ENCODE measurements around the gene FIP1L1. TPM values are rescaled to one million over a fixed set of nuclear protein-coding genes. Genes with fewer than 3 reads are reported as not detected.
"Not testable (repeated sequence)": the region's sequence is repeated elsewhere in the genome, so short reads cannot be mapped to it uniquely, and the experiment has no call there.

The FIP1L1 gene
- total RNA-seq, 1 experiment from 2014 or later, result 41.0 TPM

GRCh38 chr4:53431052-53431451 is 53.6 kb downstream of the FIP1L1 start:
- no peak for DNase-seq
- H3K27me3 ChIP-seq (ENCODE audit: control insufficient read depth, insufficient read depth, low read length), result no peaks in the 10 kb centered on the region
- H3K36me3 ChIP-seq (replicated peaks; ENCODE audit: control insufficient read depth, insufficient read depth, low read length), result peaks cover 5% of the 10 kb centered on the region
- H3K4me3 ChIP-seq (ENCODE audit: insufficient read depth, low read depth, low read length), result no peak overlapping the region

GRCh38 chr4:53432528-53433424 is 55.3 kb downstream of the FIP1L1 start:
- peaks cover 5% of the 10 kb centered on the region for H3K36me3 ChIP-seq (replicated peaks; ENCODE audit: control insufficient read depth, insufficient read depth, low read length)
- no peak overlapping the region for H3K4me3 ChIP-seq (ENCODE audit: insufficient read depth, low read depth, low read length)
- no peak for DNase-seq
- no peaks in the 10 kb centered on the region for H3K27me3 ChIP-seq (ENCODE audit: control insufficient read depth, insufficient read depth, low read length)

GRCh38 chr4:53436251-53436650 is 58.8 kb downstream of the FIP1L1 start:
- no peak for DNase-seq
- no peaks in the 10 kb centered on the region; the same call in 1 of the 2 replicates for H3K36me3 ChIP-seq (replicated peaks; ENCODE audit: control insufficient read depth, insufficient read depth, low read length)
- H3K27me3 ChIP-seq (ENCODE audit: control insufficient read depth, insufficient read depth, low read length), result no peaks in the 10 kb centered on the region
- no peak overlapping the region for H3K4me3 ChIP-seq (ENCODE audit: insufficient read depth, low read depth, low read length)

GRCh38 chr4:53441564-53441963 is 64.1 kb downstream of the FIP1L1 start:
- no peaks in the 10 kb centered on the region; the same call in 1 of the 2 replicates for H3K36me3 ChIP-seq (replicated peaks; ENCODE audit: control insufficient read depth, insufficient read depth, low read length)
- no peak for DNase-seq
- no peak overlapping the region for H3K4me3 ChIP-seq (ENCODE audit: insufficient read depth, low read depth, low read length)
- no peaks in the 10 kb centered on the region for H3K27me3 ChIP-seq (ENCODE audit: control insufficient read depth, insufficient read depth, low read length)

- H3K27me3 ChIP-seq (ENCODE audit: control insufficient read depth, insufficient read depth, low read length), result no peaks in the 10 kb centered on the region
- no peak overlapping the region for H3K4me3 ChIP-seq (ENCODE audit: insufficient read depth, low read depth, low read length)
- no peaks in the 10 kb centered on the region; the same call in 1 of the 2 replicates for H3K36me3 ChIP-seq (replicated peaks; ENCODE audit: control insufficient read depth, insufficient read depth, low read length)
- no peak for DNase-seq
Measured at GRCh38 chr4:53444954-53445353, 67.5 kb downstream of the FIP1L1 start.

- Histone ChIP-seq H3K36me3 (replicated peaks; ENCODE audit: control insufficient read depth, insufficient read depth, low read length) (peaks cover 7% of the 10 kb centered on the region), H3K27me3 (ENCODE audit: control insufficient read depth, insufficient read depth, low read length) (no peaks in the 10 kb centered on the region), H3K4me3 (ENCODE audit: insufficient read depth, low read depth, low read length) (no peak overlapping the region)
- DNase-seq, result no peak
Measured at GRCh38 chr4:53450773-53451172, 73.3 kb downstream of the FIP1L1 start.

- H3K36me3 ChIP-seq (replicated peaks; ENCODE audit: control insufficient read depth, insufficient read depth, low read length), result peaks cover 7% of the 10 kb centered on the region
- H3K27me3 ChIP-seq (ENCODE audit: control insufficient read depth, insufficient read depth, low read length), result no peaks in the 10 kb centered on the region
- no peak overlapping the region for H3K4me3 ChIP-seq (ENCODE audit: insufficient read depth, low read depth, low read length)
- DNase-seq, result no peak
Measured at GRCh38 chr4:53453385-53453784, 75.9 kb downstream of the FIP1L1 start.

GRCh38 chr4:53455766-53456165 is 78.3 kb downstream of the FIP1L1 start:
- Histone ChIP-seq H3K4me3 (ENCODE audit: insufficient read depth, low read depth, low read length) (no peak overlapping the region), H3K27me3 (ENCODE audit: control insufficient read depth, insufficient read depth, low read length) (no peaks in the 10 kb centered on the region), H3K36me3 (replicated peaks; ENCODE audit: control insufficient read depth, insufficient read depth, low read length) (peaks cover 7% of the 10 kb centered on the region)
- no peak for DNase-seq

- Histone ChIP-seq H3K36me3 (replicated peaks; ENCODE audit: control insufficient read depth, insufficient read depth, low read length) (peaks cover 7% of the 10 kb centered on the region), H3K4me3 (ENCODE audit: insufficient read depth, low read depth, low read length) (no peak overlapping the region), H3K27me3 (ENCODE audit: control insufficient read depth, insufficient read depth, low read length) (no peaks in the 10 kb centered on the region)
- DNase-seq, result no peak
Measured at GRCh38 chr4:53456178-53456577, 78.7 kb downstream of the FIP1L1 start.

GRCh38 chr4:53459548-53459947 is 82.1 kb downstream of the FIP1L1 start:
- H3K36me3 ChIP-seq (replicated peaks; ENCODE audit: control insufficient read depth, insufficient read depth, low read length), result peaks cover 2% of the 10 kb centered on the region
- H3K27me3 ChIP-seq (ENCODE audit: control insufficient read depth, insufficient read depth, low read length), result no peaks in the 10 kb centered on the region
- H3K4me3 ChIP-seq (ENCODE audit: insufficient read depth, low read depth, low read length), result no peak overlapping the region
- no peak for DNase-seq

- no peak overlapping the region for H3K4me3 ChIP-seq (ENCODE audit: insufficient read depth, low read depth, low read length)
- no peaks in the 10 kb centered on the region; the same call in none of the 2 replicates for H3K36me3 ChIP-seq (replicated peaks; ENCODE audit: control insufficient read depth, insufficient read depth, low read length)
- H3K27me3 ChIP-seq (ENCODE audit: control insufficient read depth, insufficient read depth, low read length), result no peaks in the 10 kb centered on the region
- no peak for DNase-seq
Measured at GRCh38 chr4:53461244-53461643, 83.8 kb downstream of the FIP1L1 start.

- Histone ChIP-seq H3K4me3 (ENCODE audit: insufficient read depth, low read depth, low read length) (no peak overlapping the region), H3K27me3 (ENCODE audit: control insufficient read depth, insufficient read depth, low read length) (no peaks in the 10 kb centered on the region), H3K36me3 (replicated peaks; ENCODE audit: control insufficient read depth, insufficient read depth, low read length) (no peaks in the 10 kb centered on the region; the same call in none of the 2 replicates)
- no peak for DNase-seq
Measured at GRCh38 chr4:53463340-53463739, 85.9 kb downstream of the FIP1L1 start.

GRCh38 chr4:53465281-53465680 is 87.8 kb downstream of the FIP1L1 start:
- no peak for DNase-seq
- no peaks in the 10 kb centered on the region for H3K27me3 ChIP-seq (ENCODE audit: control insufficient read depth, insufficient read depth, low read length)
- H3K36me3 ChIP-seq (replicated peaks; ENCODE audit: control insufficient read depth, insufficient read depth, low read length), result no peaks in the 10 kb centered on the region; the same call in 1 of the 2 replicates
- H3K4me3 ChIP-seq (ENCODE audit: insufficient read depth, low read depth, low read length), result no peak overlapping the region

- Histone ChIP-seq H3K27me3 (ENCODE audit: control insufficient read depth, insufficient read depth, low read length) (no peaks in the 10 kb centered on the region), H3K4me3 (ENCODE audit: insufficient read depth, low read depth, low read length) (no peak overlapping the region), H3K36me3 (replicated peaks; ENCODE audit: control insufficient read depth, insufficient read depth, low read length) (no peaks in the 10 kb centered on the region; the same call in 1 of the 2 replicates)
- DNase-seq, result no peak
Measured at GRCh38 chr4:53465891-53466290, 88.5 kb downstream of the FIP1L1 start.

GRCh38 chr4:53466576-53466975 is 89.1 kb downstream of the FIP1L1 start:
- H3K36me3 ChIP-seq (replicated peaks; ENCODE audit: control insufficient read depth, insufficient read depth, low read length); H3K4me3 ChIP-seq (ENCODE audit: insufficient read depth, low read depth, low read length); H3K27me3 ChIP-seq (ENCODE audit: control insufficient read depth, insufficient read depth, low read length); DNase-seq: not testable (repeated sequence)

Data from H7 (cell line).